PFSK-1 (cell line): Measurements from ENCODE around the gene CSTA.

Experiments
- FOXP2 ChIP-seq: optimal IDR thresholded peaks from 2 replicates; pipeline ENCODE3; 2011; ENCODE audit warnings: borderline replicate concordance, control low read depth, inconsistent platforms; ENCODE audit not compliant: insufficient read depth; ENCODE audit errors: extremely low read length, extremely low read depth
- POLR2AphosphoS5 ChIP-seq: IDR thresholded peaks from 2 replicates; pipeline ENCODE4 v1.6.1; 2012; ENCODE audit warnings: low read depth, mild to moderate bottlenecking, control low read depth, low read length, moderate library complexity
- SIN3A ChIP-seq: IDR thresholded peaks from 2 replicates; pipeline ENCODE4 v1.6.1; 2012; ENCODE audit warnings: mild to moderate bottlenecking, low read length, moderate library complexity, borderline replicate concordance; ENCODE audit not compliant: insufficient read depth
- TAF1 ChIP-seq: IDR thresholded peaks from 2 replicates; pipeline ENCODE4 v1.6.1; 2012; ENCODE audit warnings: low read length, control low read depth, borderline replicate concordance; ENCODE audit not compliant: insufficient read depth
- TF ChIP-seq, protein P1 (sequence below), 2 experiments: IDR thresholded peaks; 2 replicates each; pipeline versions ENCODE4 v1.6.1 to v1.8.0; 2011 to 2012; ENCODE audit warnings: low read depth in 2 of 2, low read length in 2 of 2, control low read depth in 1 of 2, inconsistent platforms in 1 of 2, mild to moderate bottlenecking in 1 of 2, moderate library complexity in 1 of 2; ENCODE audit not compliant: insufficient read depth in 1 of 2

GRCh38 chr3:122382888-122383666 lies 58.0 kb downstream of the CSTA start, which contains the start of gene MIX23:
- TF ChIP-seq POLR2AphosphoS5 (peak; percentile 70), TAF1 (peak; percentile 94), SIN3A (no peak), FOXP2 (no peak)
- TF ChIP-seq, protein P1, sequence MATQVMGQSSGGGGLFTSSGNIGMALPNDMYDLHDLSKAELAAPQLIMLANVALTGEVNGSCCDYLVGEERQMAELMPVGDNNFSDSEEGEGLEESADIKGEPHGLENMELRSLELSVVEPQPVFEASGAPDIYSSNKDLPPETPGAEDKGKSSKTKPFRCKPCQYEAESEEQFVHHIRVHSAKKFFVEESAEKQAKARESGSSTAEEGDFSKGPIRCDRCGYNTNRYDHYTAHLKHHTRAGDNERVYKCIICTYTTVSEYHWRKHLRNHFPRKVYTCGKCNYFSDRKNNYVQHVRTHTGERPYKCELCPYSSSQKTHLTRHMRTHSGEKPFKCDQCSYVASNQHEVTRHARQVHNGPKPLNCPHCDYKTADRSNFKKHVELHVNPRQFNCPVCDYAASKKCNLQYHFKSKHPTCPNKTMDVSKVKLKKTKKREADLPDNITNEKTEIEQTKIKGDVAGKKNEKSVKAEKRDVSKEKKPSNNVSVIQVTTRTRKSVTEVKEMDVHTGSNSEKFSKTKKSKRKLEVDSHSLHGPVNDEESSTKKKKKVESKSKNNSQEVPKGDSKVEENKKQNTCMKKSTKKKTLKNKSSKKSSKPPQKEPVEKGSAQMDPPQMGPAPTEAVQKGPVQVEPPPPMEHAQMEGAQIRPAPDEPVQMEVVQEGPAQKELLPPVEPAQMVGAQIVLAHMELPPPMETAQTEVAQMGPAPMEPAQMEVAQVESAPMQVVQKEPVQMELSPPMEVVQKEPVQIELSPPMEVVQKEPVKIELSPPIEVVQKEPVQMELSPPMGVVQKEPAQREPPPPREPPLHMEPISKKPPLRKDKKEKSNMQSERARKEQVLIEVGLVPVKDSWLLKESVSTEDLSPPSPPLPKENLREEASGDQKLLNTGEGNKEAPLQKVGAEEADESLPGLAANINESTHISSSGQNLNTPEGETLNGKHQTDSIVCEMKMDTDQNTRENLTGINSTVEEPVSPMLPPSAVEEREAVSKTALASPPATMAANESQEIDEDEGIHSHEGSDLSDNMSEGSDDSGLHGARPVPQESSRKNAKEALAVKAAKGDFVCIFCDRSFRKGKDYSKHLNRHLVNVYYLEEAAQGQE (IDR thresholded peaks at IDR 0.05; ENCODE audit: insufficient read depth in 1 of 2, low read depth in 2 of 2, low read length in 2 of 2), result no peak
